HG03354 (cell line): Measurements from ENCODE around the gene HTATIP2.
"Not testable (repeated sequence)": the region's sequence is repeated elsewhere in the genome, so short reads cannot be mapped to it uniquely, and the experiment has no call there.

Source experiments
- ATAC-seq: cut with Tn5 transposase; IDR thresholded peaks from one replicate; pipeline ENCODE4 v1.9.1; 2021; ENCODE audit warnings: mild to moderate bottlenecking; ENCODE audit not compliant: unreplicated experiment, poor library complexity, severe bottlenecking

HTATIP2 gene

GRCh38 chr11:20368438-20368837 lies 4.9 kb downstream of the HTATIP2 start:
- no peak for ATAC-seq

- ATAC-seq: no peak
These were observed 6.3 kb downstream of the HTATIP2 start for GRCh38 chr11:20369826-20370225.

GRCh38 chr11:20372081-20372626 lies 8.6 kb downstream of the HTATIP2 start:
- ATAC-seq: no peak

GRCh38 chr11:20373147-20373546 lies 9.6 kb downstream of the HTATIP2 start:
- no peak for ATAC-seq

GRCh38 chr11:20373568-20374209 lies 10.2 kb downstream of the HTATIP2 start:
- ATAC-seq: no peak

- ATAC-seq: no peak
These were observed 11.3 kb downstream of the HTATIP2 start for GRCh38 chr11:20374741-20375300.

- no peak for ATAC-seq
These were observed 12.7 kb downstream of the HTATIP2 start for GRCh38 chr11:20376162-20376730.

- not testable (repeated sequence) for ATAC-seq
These were observed 22.5 kb downstream of the HTATIP2 start for GRCh38 chr11:20385996-20386395.

- ATAC-seq: peak; percentile 85
These were observed 24.0 kb downstream of the HTATIP2 start, which contains the start of gene PRMT3 for GRCh38 chr11:20387261-20388095. TSS of gene PRMT3 (plus strand) at chr11:20387716. CDS start at chr11:20387747, 31 bp downstream.

- peak; percentile 35 for ATAC-seq
These were observed 24.9 kb downstream of the HTATIP2 start for GRCh38 chr11:20388096-20389055.

GRCh38 chr11:20397281-20397680 lies 33.8 kb downstream of the HTATIP2 start:
- peak; percentile 95 for ATAC-seq

- no peak for ATAC-seq
These were observed 36.0 kb downstream of the HTATIP2 start for GRCh38 chr11:20399498-20399897.

GRCh38 chr11:20403059-20403458 lies 39.5 kb downstream of the HTATIP2 start:
- no peak for ATAC-seq

- no peak for ATAC-seq
These were observed 43.0 kb downstream of the HTATIP2 start for GRCh38 chr11:20406484-20406883.

GRCh38 chr11:20407344-20407743 lies 43.8 kb downstream of the HTATIP2 start:
- ATAC-seq: no peak

GRCh38 chr11:20415432-20415831 lies 51.9 kb downstream of the HTATIP2 start:
- no peak for ATAC-seq

- no peak for ATAC-seq
These were observed 54.3 kb downstream of the HTATIP2 start for GRCh38 chr11:20417771-20418170.

GRCh38 chr11:20421946-20422345 lies 58.4 kb downstream of the HTATIP2 start:
- no peak for ATAC-seq

GRCh38 chr11:20429216-20429615 lies 65.7 kb downstream of the HTATIP2 start:
- ATAC-seq: no peak
